ENCODE measurements around the gene CKS1B. TPM values are rescaled to one million over a fixed set of nuclear protein-coding genes. Genes with fewer than 3 reads are reported as not detected.

CKS1B gene
- total and polyA plus RNA-seq, 9 of the 15 experiments (the other 6 are each of a cell fraction or from before 2014, with no cell fraction given): 215 to 1,103 (median 460) TPM

DNA sequence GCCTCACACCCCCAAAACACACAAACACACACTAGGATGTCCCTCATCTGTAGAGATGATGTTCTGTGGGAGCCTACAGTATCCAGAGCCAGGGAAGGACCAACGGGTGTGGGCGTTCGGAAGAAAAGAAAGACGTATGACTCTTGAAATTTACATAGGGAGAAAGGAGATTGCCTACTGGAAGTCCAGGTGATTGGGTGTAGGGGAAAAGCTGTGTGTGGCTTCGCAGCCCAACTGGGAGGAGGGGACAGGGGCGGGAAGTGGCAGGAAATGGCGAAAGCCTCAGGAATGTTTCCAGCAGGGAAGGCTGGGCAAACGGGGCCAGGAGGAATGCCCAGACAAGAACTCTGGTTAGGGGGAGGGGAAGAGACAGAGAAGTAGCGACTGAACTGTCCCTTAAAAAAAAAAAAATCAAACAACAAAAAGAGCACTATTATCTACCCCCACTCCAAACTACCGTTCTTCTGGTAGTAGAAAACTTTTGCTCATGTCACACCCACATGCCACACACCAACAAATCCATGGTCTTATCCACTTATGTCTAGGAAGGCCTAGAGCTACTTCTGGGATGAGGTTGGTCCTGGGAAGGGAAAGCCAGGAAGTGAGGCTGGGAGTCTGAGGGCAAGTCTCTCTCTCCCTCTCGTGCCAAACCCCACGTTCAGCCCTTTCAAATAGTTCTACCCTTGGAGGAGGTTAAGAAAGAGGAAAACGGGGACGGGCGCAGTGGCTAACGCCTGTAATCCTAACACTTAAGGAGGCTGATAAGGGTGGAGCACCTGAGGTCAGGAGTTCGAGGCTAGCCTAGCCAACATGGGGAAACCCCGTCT lies 1.8 kb upstream of the CKS1B start (continued):
- TF ChIP-seq CHD1 (IDR thresholded peaks at IDR 0.05; ENCODE audit: low read length) (peak; percentile 72), POLR3A (IDR thresholded peaks at IDR 0.05; ENCODE audit: borderline replicate concordance, extremely low read depth, insufficient read depth, insufficient read length) (no peak), RBFOX2 (IDR thresholded peaks at IDR 0.05; ENCODE audit: low read depth, low read length) (no peak), SRSF7 (optimal IDR thresholded peaks at IDR 0.05; ENCODE audit: low read depth, low read length) (no peak), NR2C2 (CRISPR knock-in tag; IDR thresholded peaks at IDR 0.05) (0 out of 2 replicates have a peak, but pooled peaks have one; percentile 4), NR2C2 (tag; IDR thresholded peaks at IDR 0.05) (no peak), ILK (tag; IDR thresholded peaks at IDR 0.05; ENCODE audit: borderline replicate concordance, low read depth) (no peak), ZNF445 (CRISPR knock-in tag; IDR thresholded peaks at IDR 0.05; ENCODE audit: low read depth) (no peak), BACH1 (tag; IDR thresholded peaks at IDR 0.05) (peak; percentile 12; the same call in 1 of the 2 replicates), U2AF1 (optimal IDR thresholded peaks at IDR 0.05; ENCODE audit: low read depth, low read length) (no peak), CBX5 (IDR thresholded peaks at IDR 0.05; ENCODE audit: borderline replicate concordance, low read depth) (no peak), ZNF507 (tag; conservative IDR thresholded peaks at IDR 0.05) (no peak), ATF7 (IDR thresholded peaks at IDR 0.05) (no peak), RBM39 (optimal IDR thresholded peaks at IDR 0.05; ENCODE audit: low read depth, low read length) (no peak), COPS2 (conservative IDR thresholded peaks at IDR 0.05) (no peak), POU5F1 (IDR thresholded peaks at IDR 0.05; ENCODE audit: borderline replicate concordance, low read depth, low read length, partially characterized antibody) (no peak), MEF2A (IDR thresholded peaks at IDR 0.05; ENCODE audit: control insufficient read depth, low read depth, low read length) (no peak)
- TF ChIP-seq, protein P1, sequence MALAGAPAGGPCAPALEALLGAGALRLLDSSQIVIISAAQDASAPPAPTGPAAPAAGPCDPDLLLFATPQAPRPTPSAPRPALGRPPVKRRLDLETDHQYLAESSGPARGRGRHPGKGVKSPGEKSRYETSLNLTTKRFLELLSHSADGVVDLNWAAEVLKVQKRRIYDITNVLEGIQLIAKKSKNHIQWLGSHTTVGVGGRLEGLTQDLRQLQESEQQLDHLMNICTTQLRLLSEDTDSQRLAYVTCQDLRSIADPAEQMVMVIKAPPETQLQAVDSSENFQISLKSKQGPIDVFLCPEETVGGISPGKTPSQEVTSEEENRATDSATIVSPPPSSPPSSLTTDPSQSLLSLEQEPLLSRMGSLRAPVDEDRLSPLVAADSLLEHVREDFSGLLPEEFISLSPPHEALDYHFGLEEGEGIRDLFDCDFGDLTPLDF (CRISPR knock-in tag; IDR thresholded peaks at IDR 0.05): no peak
- TF ChIP-seq, protein P2, sequence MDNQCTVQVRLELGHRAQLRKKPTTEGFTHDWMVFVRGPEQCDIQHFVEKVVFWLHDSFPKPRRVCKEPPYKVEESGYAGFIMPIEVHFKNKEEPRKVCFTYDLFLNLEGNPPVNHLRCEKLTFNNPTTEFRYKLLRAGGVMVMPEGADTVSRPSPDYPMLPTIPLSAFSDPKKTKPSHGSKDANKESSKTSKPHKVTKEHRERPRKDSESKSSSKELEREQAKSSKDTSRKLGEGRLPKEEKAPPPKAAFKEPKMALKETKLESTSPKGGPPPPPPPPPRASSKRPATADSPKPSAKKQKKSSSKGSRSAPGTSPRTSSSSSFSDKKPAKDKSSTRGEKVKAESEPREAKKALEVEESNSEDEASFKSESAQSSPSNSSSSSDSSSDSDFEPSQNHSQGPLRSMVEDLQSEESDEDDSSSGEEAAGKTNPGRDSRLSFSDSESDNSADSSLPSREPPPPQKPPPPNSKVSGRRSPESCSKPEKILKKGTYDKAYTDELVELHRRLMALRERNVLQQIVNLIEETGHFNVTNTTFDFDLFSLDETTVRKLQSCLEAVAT (IDR thresholded peaks at IDR 0.05): 0 out of 4 replicates have a peak, but pooled peaks of 1 of the 2 experiments have one; percentile 34
- TF ChIP-seq, protein P3, sequence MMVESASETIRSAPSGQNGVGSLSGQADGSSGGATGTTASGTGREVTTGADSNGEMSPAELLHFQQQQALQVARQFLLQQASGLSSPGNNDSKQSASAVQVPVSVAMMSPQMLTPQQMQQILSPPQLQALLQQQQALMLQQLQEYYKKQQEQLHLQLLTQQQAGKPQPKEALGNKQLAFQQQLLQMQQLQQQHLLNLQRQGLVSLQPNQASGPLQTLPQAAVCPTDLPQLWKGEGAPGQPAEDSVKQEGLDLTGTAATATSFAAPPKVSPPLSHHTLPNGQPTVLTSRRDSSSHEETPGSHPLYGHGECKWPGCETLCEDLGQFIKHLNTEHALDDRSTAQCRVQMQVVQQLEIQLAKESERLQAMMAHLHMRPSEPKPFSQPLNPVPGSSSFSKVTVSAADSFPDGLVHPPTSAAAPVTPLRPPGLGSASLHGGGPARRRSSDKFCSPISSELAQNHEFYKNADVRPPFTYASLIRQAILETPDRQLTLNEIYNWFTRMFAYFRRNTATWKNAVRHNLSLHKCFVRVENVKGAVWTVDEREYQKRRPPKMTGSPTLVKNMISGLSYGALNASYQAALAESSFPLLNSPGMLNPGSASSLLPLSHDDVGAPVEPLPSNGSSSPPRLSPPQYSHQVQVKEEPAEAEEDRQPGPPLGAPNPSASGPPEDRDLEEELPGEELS (CRISPR knock-in tag; IDR thresholded peaks at IDR 0.05; ENCODE audit: borderline replicate concordance): no peak
- TF ChIP-seq, protein P4, sequence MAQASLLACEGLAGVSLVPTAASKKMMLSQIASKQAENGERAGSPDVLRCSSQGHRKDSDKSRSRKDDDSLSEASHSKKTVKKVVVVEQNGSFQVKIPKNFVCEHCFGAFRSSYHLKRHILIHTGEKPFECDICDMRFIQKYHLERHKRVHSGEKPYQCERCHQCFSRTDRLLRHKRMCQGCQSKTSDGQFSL (CRISPR knock-in tag; IDR thresholded peaks at IDR 0.05): no peak
- TF ChIP-seq, protein P4 (tag; IDR thresholded peaks at IDR 0.05): 0 out of 4 replicates have a peak, but pooled peaks of 1 of the 2 experiments have one; percentile 18
